GM23338 (cell line): Measurements from ENCODE around the gene VPS37C. TPM values are rescaled to one million over a fixed set of nuclear protein-coding genes. Genes with fewer than 3 reads are reported as not detected.

Experiments
- ATAC-seq: fragments of 200-7000 bp; cut with Tn5 transposase; 3 replicates; pipeline ENCODE4 v1.9.1; 2020
- DNase-seq: peaks from one replicate; pipeline ENCODE4 v3.0.0-alpha.2; 2015; ENCODE audit warnings: low spot score
- H2AFZ ChIP-seq: fragments of 200-600 bp; sonication (generic); 2 replicates; pipeline ENCODE4 v1.8.0; 2016; ENCODE audit warnings: antibody characterized with exemption, mild to moderate bottlenecking, moderate library complexity
- H3F3A ChIP-seq: fragments of 200-600 bp; sonication (generic); replicated peaks from 2 replicates; pipeline ENCODE4 v1.8.0; 2017; ENCODE audit warnings: antibody characterized with exemption, mixed run types, low read depth
- H3K27ac ChIP-seq: fragments of 200-600 bp; sonication (generic); 2 replicates; pipeline ENCODE4 v1.6.1; 2016; ENCODE audit warnings: low read depth
- H3K27me3 ChIP-seq: fragments of 200-600 bp; sonication (generic); 2 replicates; pipeline ENCODE4 v1.8.0; 2016; ENCODE audit warnings: mild to moderate bottlenecking, mixed run types, moderate library complexity; ENCODE audit not compliant: insufficient read depth
- H3K36me3 ChIP-seq: fragments of 200-600 bp; sonication (generic); 2 replicates; pipeline ENCODE4 v1.8.0; 2016; ENCODE audit warnings: mild to moderate bottlenecking; ENCODE audit not compliant: insufficient read depth
- H3K4me1 ChIP-seq: fragments of 200-600 bp; sonication (generic); 2 replicates; pipeline ENCODE4 v1.8.0; 2016; ENCODE audit warnings: mild to moderate bottlenecking, moderate library complexity; ENCODE audit not compliant: insufficient read depth
- H3K4me2 ChIP-seq: fragments of 200-600 bp; sonication (generic); 2 replicates; pipeline ENCODE4 v1.7.1; 2017; ENCODE audit warnings: mixed run types
- H3K4me3 ChIP-seq: fragments of 200-600 bp; sonication (generic); 2 replicates; pipeline ENCODE4 v1.6.1; 2016; ENCODE audit warnings: mixed run types
- H3K79me2 ChIP-seq: fragments of 200-600 bp; sonication (generic); replicated peaks from 2 replicates; pipeline ENCODE4 v1.8.0; 2017; ENCODE audit warnings: mild to moderate bottlenecking; ENCODE audit not compliant: insufficient read depth
- H3K9me2 ChIP-seq: fragments of 200-600 bp; sonication (generic); 2 replicates; pipeline ENCODE4 v1.8.0; 2017; ENCODE audit not compliant: insufficient read depth
- H4K20me1 ChIP-seq: fragments of 200-600 bp; sonication (generic); replicated peaks from 2 replicates; pipeline ENCODE4 v1.8.0; 2017; ENCODE audit warnings: mild to moderate bottlenecking; ENCODE audit not compliant: insufficient read depth
- H3K27ac Mint-ChIP-seq: 2 replicates; pipeline ENCODE4 v1.8.0; 2020; ENCODE audit warnings: inconsistent platforms, mild to moderate bottlenecking, moderate library complexity, mixed read lengths
- H3K27me3 Mint-ChIP-seq: 3 replicates; pipeline ENCODE4 v1.8.0; 2022; ENCODE audit warnings: low read depth, mild to moderate bottlenecking, moderate library complexity, mixed read lengths, inconsistent platforms; ENCODE audit not compliant: insufficient read depth, poor library complexity
- H3K36me3 Mint-ChIP-seq: 3 replicates; pipeline ENCODE4 v1.8.0; 2021; ENCODE audit warnings: low read depth, mild to moderate bottlenecking, inconsistent platforms, moderate library complexity, mixed read lengths
- H3K4me1 Mint-ChIP-seq: 3 replicates; pipeline ENCODE4 v1.8.0; 2020; ENCODE audit warnings: mild to moderate bottlenecking, inconsistent platforms, mixed read lengths
- H3K4me3 Mint-ChIP-seq: 3 replicates; pipeline ENCODE4 v1.8.0; 2021; ENCODE audit warnings: moderate library complexity, mild to moderate bottlenecking, inconsistent platforms, mixed read lengths
- H3K9me3 Mint-ChIP-seq: 3 replicates; pipeline ENCODE4 v1.8.0; 2020; ENCODE audit warnings: moderate library complexity, mild to moderate bottlenecking, inconsistent platforms, mixed read lengths
- CREB1 ChIP-seq: fragments of 250-450 bp; sonication (Bioruptor Pico); IDR thresholded peaks from 2 replicates; pipeline ENCODE4 v1.5.0; 2020; ENCODE audit warnings: low read depth, mild to moderate bottlenecking, moderate library complexity
- ETS1 ChIP-seq: IDR thresholded peaks from 2 replicates; pipeline ENCODE4 v1.6.1; 2016; ENCODE audit warnings: antibody characterized with exemption
- EZH2 ChIP-seq: fragments of 200-600 bp; sonication (generic); IDR thresholded peaks from one replicate; pipeline ENCODE4 v1.8.0; 2017; ENCODE audit warnings: antibody characterized with exemption, mild to moderate bottlenecking, low read depth; ENCODE audit not compliant: unreplicated experiment
- EZH2phosphoT487 ChIP-seq: fragments of 200-600 bp; sonication (generic); IDR thresholded peaks from one replicate; pipeline ENCODE4 v1.8.1; 2018; ENCODE audit warnings: antibody characterized with exemption; ENCODE audit not compliant: unreplicated experiment
- REST ChIP-seq: IDR thresholded peaks from one replicate; pipeline ENCODE4 v1.6.1; 2018; ENCODE audit warnings: antibody characterized with exemption; ENCODE audit not compliant: unreplicated experiment
- polyA plus RNA-seq: library from polyadenylated mRNA; unstranded; fragments of >200 nt; fragmentation: Nextera tagmentation; extraction: Ambion mirVana; gene quantifications from 2 replicates; pipeline ENCODE4 v1.2.1, GENCODE V29; 2016
- total RNA-seq: library from RNA; depleted of rRNA; stranded (reverse); fragments of >200 nt; shearing (Covaris generic); gene quantifications from 2 replicates; pipeline ENCODE4 v1.2.3, GENCODE V29; 2014

Gene VPS37C
- total and polyA plus RNA-seq, 2 experiments from 2014 or later, result 8.8 to 19.4 TPM

- H3K4me2 ChIP-seq, result no peak overlapping the region
- H2AFZ ChIP-seq, result no peak overlapping the region
- DNase-seq (no peak), ATAC-seq (no peak)
- no peaks in the 10 kb centered on the region for H3K79me2 ChIP-seq
- H3K36me3 ChIP-seq, result no peaks in the 10 kb centered on the region
- TF ChIP-seq ETS1 (no peak), EZH2 (no peak), EZH2phosphoT487 (no peak), CREB1 (CRISPR knock-in tag) (no peak)
- no peaks in the 10 kb centered on the region for H3K4me1 ChIP-seq
- no peak overlapping the region for H3K27ac ChIP-seq
- no peak overlapping the region for H3K27ac Mint-ChIP-seq
- no peak overlapping the region for H3K4me3 ChIP-seq
- no peaks in the 10 kb centered on the region for H3K9me3 Mint-ChIP-seq
- no peaks in the 10 kb centered on the region for H3F3A ChIP-seq
- H3K36me3 Mint-ChIP-seq, result no peaks in the 10 kb centered on the region
- no peaks in the 10 kb centered on the region for H4K20me1 ChIP-seq
- H3K9me2 ChIP-seq, result no peaks in the 10 kb centered on the region
- H3K4me1 Mint-ChIP-seq, result no peaks in the 10 kb centered on the region
- H3K4me3 Mint-ChIP-seq, result no peak overlapping the region
- peaks cover 6% of the 10 kb centered on the region for H3K27me3 Mint-ChIP-seq
- no peaks in the 10 kb centered on the region for H3K27me3 ChIP-seq
Measured at GRCh38 chr11:61111786-61112517, 49.3 kb downstream of the VPS37C start.

GRCh38 chr11:61111050-61111435, 50.2 kb downstream of the VPS37C start:
- ATAC-seq, result no peak
- Histone ChIP-seq H3K4me3 (no peak overlapping the region), H4K20me1 (no peaks in the 10 kb centered on the region), H3K9me2 (no peaks in the 10 kb centered on the region), H2AFZ (no peak overlapping the region), H3K79me2 (no peaks in the 10 kb centered on the region), H3K36me3 (no peaks in the 10 kb centered on the region), H3K27ac (no peak overlapping the region), H3K4me1 (no peaks in the 10 kb centered on the region), H3K27me3 (no peaks in the 10 kb centered on the region), H3K4me2 (no peak overlapping the region), H3F3A (no peaks in the 10 kb centered on the region)
- no peaks in the 10 kb centered on the region for H3K36me3 Mint-ChIP-seq
- no peak for TF ChIP-seq REST
- TF ChIP-seq EZH2, result no peak
- no peaks in the 10 kb centered on the region for H3K9me3 Mint-ChIP-seq
- H3K4me1 Mint-ChIP-seq, result no peaks in the 10 kb centered on the region
- H3K27ac Mint-ChIP-seq, result no peak overlapping the region
- no peak overlapping the region for H3K4me3 Mint-ChIP-seq
- peaks cover 6% of the 10 kb centered on the region for H3K27me3 Mint-ChIP-seq
- no peak for DNase-seq
